PC-9 (cell line): ENCODE measurements around the gene HPN.

Experiments used
- CTCF ChIP-seq: fragments of 200-600 bp; sonication (generic); conservative IDR thresholded peaks from 2 replicates; pipeline ENCODE4 v1.6.1; 2017; ENCODE audit warnings: mixed run types, antibody characterized with exemption, mild to moderate bottlenecking, moderate library complexity
- EZH2 ChIP-seq: fragments of 200-600 bp; sonication (generic); IDR thresholded peaks from 2 replicates; pipeline ENCODE4 v1.8.0; 2017; ENCODE audit warnings: antibody characterized with exemption, low read depth

GRCh38 chr19:35084509-35084762 lies 42.9 kb downstream of the HPN start:
- TF ChIP-seq CTCF: no peak
- TF ChIP-seq EZH2: no peak
